NCI-H1048 (cell line): Measurements from ENCODE around the gene ASCL1.

Source experiments
- DNase-seq: peaks from one replicate; lab custom pipeline; 2025; lab: John Stamatoyannopoulos, UW

Gene ASCL1

DNA sequence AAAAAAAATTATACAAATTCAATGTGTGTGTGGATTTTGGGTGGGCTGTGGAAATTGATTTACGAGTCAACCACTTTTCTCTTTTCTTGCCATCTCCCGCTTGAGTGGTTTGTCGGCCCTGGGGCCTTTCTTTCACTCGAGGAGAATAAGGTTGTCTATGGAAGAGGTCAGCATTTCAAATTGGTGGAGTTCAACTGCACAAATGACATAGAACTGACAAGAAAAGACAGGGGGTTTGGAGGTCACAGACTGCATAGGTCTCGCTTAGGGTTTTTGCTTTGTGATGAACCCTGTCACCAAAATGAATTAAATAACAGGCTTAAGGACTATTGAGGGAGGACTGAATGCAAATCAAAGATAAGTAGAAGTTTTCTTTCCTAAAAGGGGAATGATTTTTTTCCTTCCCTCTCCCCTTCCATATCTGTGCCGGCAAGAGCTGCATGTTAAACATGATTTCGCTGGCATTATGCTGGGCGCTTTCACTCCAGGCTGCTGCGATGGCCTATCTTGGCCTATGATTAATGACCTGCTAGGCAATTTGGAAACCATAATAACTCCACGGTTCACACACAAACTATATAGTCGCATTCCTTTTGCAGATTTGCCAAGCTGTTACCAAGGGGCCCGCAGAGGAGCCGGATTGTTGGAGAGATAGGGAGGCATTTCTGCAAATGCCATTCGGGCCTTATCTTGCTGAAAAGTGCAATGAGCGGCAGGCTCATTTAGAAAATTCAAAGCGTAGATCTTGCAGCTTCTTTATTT is 20.7 kb downstream of the ASCL1 start:
- DNase-seq: no peak

DNA sequence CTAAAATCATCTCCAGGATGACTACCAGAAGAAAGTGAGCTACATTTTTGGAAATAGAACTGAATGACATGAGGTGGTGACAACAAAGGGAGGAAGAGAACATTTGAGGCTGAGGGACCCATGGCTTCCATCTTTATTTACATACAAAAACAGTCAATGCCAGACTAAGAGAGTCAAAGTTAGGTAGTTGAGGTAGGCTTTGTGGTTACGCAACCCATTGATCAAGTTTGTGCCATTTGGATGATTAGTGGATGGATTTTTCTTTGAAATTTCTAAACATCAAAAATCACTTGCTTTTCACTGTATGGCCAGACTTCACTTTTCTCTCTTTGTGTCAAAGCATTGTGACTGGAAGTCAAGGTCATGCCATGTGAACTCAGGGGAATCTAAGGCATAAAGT is 22.9 kb downstream of the ASCL1 start:
- no peak for DNase-seq

DNA sequence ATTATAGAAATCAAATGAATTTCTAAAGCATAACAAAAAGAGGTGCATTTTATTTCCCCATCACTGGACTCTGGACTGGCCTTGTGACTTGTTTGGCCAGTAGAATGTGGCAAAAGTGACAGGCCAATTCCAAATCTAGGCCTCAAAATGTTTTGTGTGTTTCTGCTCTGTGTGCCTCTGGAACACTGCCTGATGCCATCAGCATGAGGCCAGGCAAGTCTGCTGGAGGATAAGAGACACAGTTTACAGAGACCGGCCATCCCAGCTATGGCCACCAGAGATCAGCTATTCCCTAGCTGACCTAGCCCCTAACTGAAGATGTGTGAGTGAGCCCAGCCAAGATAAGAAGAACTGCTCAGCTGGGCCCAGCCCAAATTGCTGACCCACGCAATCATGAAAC is 32.9 kb downstream of the ASCL1 start:
- no peak for DNase-seq

DNA sequence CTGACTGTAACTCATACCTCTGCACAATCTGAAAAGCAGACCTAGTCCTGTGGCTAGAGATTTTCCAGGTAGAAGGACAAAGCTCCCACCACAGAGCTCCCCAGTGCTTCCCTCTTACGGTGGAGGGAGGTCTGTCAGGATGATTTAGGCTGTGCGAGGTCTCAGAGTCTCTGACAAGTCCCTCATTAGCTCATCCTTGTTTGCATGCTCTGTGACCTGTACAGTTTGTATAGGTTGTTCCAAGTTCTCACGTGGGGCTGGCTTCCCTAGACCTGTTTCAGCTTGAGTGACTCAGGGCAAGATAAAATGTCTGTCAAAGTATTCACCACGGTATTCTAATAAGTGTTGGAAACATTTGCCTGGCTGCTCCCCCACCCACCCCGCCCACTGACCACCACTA is 34.8 kb downstream of the ASCL1 start:
- no peak for DNase-seq

DNA sequence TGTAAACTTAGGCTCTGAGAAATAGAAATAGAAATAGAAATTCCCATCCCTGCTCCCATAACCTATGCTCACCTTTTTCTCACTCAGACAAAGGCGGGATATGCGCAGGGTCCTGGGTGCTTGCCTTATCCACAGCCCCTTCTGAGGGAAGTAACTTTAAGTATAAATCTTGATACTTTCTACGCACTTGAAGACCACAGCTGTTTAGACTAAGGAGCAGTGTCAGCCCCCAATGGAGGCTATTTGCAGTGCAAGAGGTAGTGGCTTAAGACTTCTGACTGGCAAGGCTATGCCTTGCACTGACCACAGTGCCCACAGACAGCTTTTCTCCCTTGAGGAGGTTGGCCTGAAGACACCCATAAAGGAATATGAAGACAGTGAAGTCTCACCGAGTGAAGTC is 35.2 kb downstream of the ASCL1 start:
- DNase-seq: no peak

DNA sequence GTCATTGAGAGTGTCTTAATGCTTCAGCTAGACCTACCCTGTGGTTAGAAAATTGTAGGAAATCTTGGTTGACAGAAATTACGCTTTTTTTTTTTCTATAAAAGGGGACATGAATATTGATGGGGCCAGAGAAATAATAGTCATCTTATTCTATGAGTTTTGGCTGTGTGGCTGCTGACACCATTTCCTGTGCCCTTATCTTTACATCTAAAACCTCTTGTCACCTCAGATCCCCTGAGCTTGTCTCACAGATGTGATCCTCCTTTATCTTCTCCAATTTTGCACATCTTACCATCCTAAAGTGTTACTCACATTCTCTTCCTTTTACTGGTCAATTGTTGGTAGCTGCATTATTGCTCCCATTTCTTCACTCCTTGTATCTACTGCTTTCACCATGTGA is 36.1 kb downstream of the ASCL1 start:
- DNase-seq: no peak

DNA sequence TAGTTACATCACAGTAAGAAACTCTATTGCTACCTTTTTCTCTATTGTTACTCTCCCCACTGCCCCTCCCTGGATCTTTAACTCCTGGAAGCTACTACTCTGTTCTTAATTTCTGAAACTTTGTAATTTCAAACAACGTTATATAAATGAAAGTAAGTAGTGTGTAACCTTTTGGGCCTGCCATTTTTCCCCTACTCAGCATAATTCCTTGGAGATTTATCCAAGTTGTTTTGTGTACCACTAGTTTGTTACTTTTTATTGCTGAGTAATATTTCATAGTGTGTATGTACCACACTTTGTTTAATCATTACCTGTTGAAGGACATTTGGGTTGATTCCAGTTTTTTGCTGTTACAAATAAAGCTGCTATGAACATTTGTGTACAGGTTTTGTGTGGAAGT is 37.9 kb downstream of the ASCL1 start:
- DNase-seq: no peak
